SU-DHL-6 (cell line): ENCODE data around the gene TRIM32.

ENCODE experiments used
- EZH2phosphoT487 ChIP-seq: fragments of 200-600 bp; sonication (generic), shearing (Covaris generic); conservative IDR thresholded peaks from 2 replicates; pipeline ENCODE4 v1.6.1; 2018; ENCODE audit warnings: mild to moderate bottlenecking, antibody characterized with exemption, low read length, moderate library complexity, mixed read lengths
- TF ChIP-seq, protein P1 (sequence below): fragments of 200-600 bp; sonication (generic); IDR thresholded peaks from one replicate; pipeline ENCODE4 v1.5.1; 2017; ENCODE audit warnings: antibody characterized with exemption, mild to moderate bottlenecking, low read length, moderate library complexity; ENCODE audit not compliant: insufficient read depth, poor library complexity, severe bottlenecking

DNA sequence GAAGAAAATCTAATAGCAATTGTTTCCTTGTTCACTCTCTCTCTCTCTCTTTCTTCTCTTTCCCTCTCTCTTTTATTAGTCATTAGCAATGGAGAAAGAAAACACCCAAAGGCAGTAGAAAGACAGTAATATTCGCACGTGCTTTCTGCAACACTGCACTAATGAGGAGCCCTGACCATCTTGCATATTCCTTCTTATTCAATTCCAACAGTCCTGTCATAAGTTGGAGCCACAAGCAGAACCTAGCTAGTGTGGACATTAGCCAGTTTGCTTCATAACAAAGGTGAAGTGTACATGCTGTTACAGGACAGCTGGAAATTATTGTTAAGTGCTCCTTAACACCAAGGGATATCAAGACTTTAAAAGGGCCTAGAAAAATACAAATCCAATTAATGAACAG, 63.4 kb downstream of the TRIM32 start:
- TF ChIP-seq, protein P1, sequence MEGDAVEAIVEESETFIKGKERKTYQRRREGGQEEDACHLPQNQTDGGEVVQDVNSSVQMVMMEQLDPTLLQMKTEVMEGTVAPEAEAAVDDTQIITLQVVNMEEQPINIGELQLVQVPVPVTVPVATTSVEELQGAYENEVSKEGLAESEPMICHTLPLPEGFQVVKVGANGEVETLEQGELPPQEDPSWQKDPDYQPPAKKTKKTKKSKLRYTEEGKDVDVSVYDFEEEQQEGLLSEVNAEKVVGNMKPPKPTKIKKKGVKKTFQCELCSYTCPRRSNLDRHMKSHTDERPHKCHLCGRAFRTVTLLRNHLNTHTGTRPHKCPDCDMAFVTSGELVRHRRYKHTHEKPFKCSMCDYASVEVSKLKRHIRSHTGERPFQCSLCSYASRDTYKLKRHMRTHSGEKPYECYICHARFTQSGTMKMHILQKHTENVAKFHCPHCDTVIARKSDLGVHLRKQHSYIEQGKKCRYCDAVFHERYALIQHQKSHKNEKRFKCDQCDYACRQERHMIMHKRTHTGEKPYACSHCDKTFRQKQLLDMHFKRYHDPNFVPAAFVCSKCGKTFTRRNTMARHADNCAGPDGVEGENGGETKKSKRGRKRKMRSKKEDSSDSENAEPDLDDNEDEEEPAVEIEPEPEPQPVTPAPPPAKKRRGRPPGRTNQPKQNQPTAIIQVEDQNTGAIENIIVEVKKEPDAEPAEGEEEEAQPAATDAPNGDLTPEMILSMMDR: no peak
- TF ChIP-seq EZH2phosphoT487: no peak
